MG63 (cell line): ENCODE results near the gene RGS7. TPM values are rescaled to one million over a fixed set of nuclear protein-coding genes. Genes with fewer than 3 reads are reported as not detected.

Experiments
- DNase-seq: peaks from one replicate; pipeline ENCODE4 v3.0.0-alpha.2; 2020
- H3K27me3 ChIP-seq: fragments of 250-450 bp; sonication (Bioruptor Pico); 2 replicates; pipeline ENCODE4 v1.5.1; 2020; ENCODE audit warnings: mild to moderate bottlenecking, moderate library complexity
- H3K36me3 ChIP-seq: fragments of 250-450 bp; sonication (Bioruptor Pico); 2 replicates; pipeline ENCODE4 v1.5.1; 2020; ENCODE audit warnings: mild to moderate bottlenecking, moderate library complexity
- H3K4me3 ChIP-seq: fragments of 250-450 bp; sonication (Bioruptor Pico); 2 replicates; pipeline ENCODE4 v1.5.1; 2020; ENCODE audit warnings: mild to moderate bottlenecking, moderate library complexity
- H3K9me3 ChIP-seq: fragments of 250-450 bp; sonication (Bioruptor Pico); 2 replicates; pipeline ENCODE4 v1.5.1; 2020; ENCODE audit warnings: mild to moderate bottlenecking, moderate library complexity
- total RNA-seq: library from RNA; depleted of rRNA; stranded (reverse); fragments of >200 nt; shearing (Covaris generic); gene quantifications from 2 replicates; pipeline ENCODE4 v1.2.3, GENCODE V29; 2014; ENCODE audit warnings: low replicate concordance

RGS7 gene
- total RNA-seq, 1 experiment from 2014 or later, result 0.13 TPM

DNA sequence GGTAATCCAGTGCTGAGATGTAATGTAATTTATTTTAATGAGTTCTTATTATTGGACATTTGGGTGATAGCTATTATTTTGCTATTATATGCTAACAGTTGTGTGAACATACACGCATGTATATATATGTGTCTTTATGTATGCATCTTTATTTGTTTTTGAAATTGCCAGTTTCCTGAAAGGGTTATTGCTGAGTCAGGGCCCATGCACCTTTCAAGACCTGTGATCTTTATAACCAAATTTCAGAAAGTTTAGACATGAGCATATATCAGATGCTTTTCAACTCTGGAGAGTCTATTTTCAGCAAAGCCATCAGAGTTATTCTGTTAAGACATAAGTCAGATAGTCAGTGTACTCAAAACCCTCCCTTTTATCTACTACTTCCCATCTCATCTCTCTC lies 479.4 kb downstream of the RGS7 start:
- Histone ChIP-seq H3K27me3 (no peaks in the 10 kb centered on the region), H3K4me3 (no peak overlapping the region), H3K9me3 (no peaks in the 10 kb centered on the region), H3K36me3 (no peaks in the 10 kb centered on the region)
- DNase-seq, result no peak

DNA sequence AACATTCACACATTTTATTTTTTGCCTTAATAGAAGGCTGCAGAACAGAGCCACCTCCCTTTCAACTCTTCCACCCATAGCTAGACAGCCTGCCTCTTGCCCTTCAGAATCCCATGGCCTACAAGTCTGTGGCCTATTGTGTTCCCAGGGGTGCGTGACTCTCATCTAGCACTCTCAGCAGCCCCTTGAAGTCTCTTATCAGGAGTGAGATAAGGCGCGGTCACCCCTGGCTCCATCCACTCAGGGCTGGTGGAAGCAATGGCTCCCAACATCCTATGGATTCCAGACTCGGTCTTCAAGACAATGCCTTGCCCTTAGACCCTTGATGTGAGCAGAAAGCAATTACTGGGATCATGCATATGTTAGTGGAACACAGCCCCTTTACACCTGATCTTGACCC lies 480.9 kb downstream of the RGS7 start:
- Histone ChIP-seq H3K27me3 (no peaks in the 10 kb centered on the region), H3K4me3 (no peak overlapping the region), H3K9me3 (no peaks in the 10 kb centered on the region), H3K36me3 (no peaks in the 10 kb centered on the region)
- no peak for DNase-seq

DNA sequence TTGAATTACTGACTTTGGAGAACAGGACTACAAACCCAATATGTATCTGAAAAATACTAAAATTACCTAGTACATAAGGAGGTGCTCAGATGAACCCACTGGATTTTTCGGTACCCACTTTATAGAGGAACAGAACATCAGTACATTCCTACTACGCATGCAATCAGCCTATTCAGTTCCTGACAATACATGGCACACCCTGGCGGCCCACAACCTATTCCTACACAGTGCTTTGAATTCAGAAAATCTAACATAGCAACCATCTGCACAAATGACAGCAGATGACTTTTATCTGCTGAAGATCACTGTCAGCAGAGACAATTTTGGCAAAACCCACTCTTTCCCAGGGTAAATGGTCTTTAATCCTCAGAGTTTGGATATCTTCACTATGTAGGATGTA lies 487.9 kb downstream of the RGS7 start:
- H3K36me3 ChIP-seq, result no peaks in the 10 kb centered on the region
- no peaks in the 10 kb centered on the region for H3K9me3 ChIP-seq
- no peak overlapping the region for H3K4me3 ChIP-seq
- no peaks in the 10 kb centered on the region for H3K27me3 ChIP-seq
- no peak for DNase-seq

DNA sequence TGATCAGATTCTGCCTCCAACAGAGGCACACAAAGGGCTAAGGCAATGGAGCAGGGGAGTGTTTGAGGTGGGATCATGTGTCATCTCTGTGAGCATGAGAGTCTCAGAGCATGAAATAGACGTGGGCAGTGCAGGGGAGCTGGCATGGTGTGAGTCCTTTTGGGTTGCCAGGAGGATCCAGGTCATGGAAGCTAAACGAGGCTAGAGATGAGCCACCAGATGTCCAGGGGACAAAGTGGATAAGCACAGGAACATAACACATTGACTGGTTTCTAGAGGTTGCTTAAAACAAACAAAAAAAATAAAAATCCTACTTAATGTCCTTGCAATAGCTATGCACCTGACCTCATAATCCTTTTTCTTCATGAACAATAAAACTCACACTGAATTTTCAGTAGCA lies 490.3 kb downstream of the RGS7 start:
- no peaks in the 10 kb centered on the region for H3K36me3 ChIP-seq
- H3K27me3 ChIP-seq, result no peaks in the 10 kb centered on the region
- H3K4me3 ChIP-seq, result no peak overlapping the region
- no peak for DNase-seq
- H3K9me3 ChIP-seq, result no peaks in the 10 kb centered on the region

DNA sequence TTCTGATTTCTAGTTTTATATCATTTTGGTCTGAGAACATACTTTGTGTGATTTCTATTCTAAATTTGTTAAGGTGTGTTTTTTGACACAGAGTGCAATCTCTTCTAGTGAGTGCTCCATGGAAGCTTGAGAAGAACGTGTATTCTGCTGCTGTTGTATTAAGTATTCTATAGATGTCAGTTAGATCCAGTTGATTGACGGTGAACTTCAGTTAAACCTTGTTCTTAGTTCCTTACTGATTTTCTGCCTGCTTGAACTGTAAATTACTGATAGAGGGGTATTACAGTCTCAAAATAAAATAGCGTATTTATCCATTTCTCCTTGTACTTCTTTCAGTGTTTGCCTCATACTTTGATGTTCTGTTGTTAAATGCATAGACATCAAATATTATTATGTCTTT lies 497.0 kb downstream of the RGS7 start:
- no peaks in the 10 kb centered on the region for H3K9me3 ChIP-seq
- H3K4me3 ChIP-seq, result no peak overlapping the region
- H3K27me3 ChIP-seq, result no peaks in the 10 kb centered on the region
- DNase-seq, result no peak
- H3K36me3 ChIP-seq, result no peaks in the 10 kb centered on the region

DNA sequence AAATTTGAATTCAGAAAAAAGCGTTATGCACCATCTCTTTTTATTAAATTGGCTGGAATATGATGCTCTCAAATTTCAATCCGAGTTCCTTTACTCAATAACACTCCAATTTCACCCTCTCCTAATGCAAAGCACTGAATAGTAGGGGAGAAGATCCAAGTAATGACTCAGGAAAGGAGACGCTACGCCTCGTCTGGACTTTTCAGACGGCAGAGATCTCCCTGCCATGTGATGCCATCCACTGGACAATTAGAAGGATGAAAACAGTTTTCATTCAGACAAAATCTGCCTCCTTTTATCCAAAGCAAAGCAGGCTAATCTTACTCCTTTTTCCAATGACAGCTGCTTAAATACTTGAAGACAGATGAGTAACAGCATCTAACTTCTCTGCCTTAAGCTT lies 502.6 kb downstream of the RGS7 start:
- H3K9me3 ChIP-seq, result peaks cover 5% of the 10 kb centered on the region; the same call in 1 of the 2 replicates
- no peaks in the 10 kb centered on the region for H3K27me3 ChIP-seq
- H3K36me3 ChIP-seq, result no peaks in the 10 kb centered on the region
- H3K4me3 ChIP-seq, result no peak overlapping the region
- DNase-seq, result peak; percentile 71

DNA sequence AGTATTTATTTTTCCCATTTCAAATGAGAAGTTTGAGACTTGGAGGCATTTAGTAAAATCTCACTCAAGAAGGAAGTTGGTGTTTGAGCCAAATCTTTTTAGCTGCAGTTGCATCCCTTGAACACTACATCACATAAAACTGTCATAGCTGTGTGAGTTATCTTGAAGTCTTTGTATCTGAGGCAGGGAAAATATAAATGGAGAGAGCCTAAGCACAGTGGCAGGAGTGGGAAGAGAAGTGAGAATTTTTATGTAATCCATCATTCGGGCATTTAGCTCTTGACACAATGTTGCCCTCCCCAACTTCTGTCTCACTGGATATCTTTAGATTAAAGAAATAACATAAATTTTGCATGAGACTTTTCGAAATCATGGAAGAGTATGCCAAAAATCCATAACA lies 509.7 kb downstream of the RGS7 start:
- Histone ChIP-seq H3K9me3 (peaks cover 5% of the 10 kb centered on the region; the same call in 1 of the 2 replicates), H3K36me3 (no peaks in the 10 kb centered on the region)
- DNase-seq, result no peak

DNA sequence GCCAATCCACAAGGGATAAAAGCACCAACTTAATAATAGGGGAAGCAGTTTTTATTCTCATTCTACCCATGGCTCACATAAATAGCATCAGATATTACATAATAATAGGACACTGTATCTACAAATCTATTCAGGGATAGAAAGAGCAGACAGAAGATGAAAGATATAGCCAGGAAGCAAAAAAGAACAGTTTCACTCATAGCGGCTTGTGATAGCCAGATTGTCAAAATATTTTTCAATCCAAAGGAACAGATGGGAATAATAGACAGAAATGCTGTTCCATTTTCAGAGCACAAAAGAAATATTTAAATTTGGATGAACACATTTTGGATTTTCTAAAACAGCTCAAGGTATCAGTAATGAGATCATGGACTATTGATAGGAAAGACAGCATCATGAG lies 512.5 kb downstream of the RGS7 start:
- no peak overlapping the region for H3K4me3 ChIP-seq
- no peaks in the 10 kb centered on the region; the same call in 1 of the 2 replicates for H3K9me3 ChIP-seq

More for the DNA sequence above, 509.7 kb downstream of the RGS7 start:
- H3K27me3 ChIP-seq, result no peaks in the 10 kb centered on the region
- H3K4me3 ChIP-seq, result no peak overlapping the region

DNA sequence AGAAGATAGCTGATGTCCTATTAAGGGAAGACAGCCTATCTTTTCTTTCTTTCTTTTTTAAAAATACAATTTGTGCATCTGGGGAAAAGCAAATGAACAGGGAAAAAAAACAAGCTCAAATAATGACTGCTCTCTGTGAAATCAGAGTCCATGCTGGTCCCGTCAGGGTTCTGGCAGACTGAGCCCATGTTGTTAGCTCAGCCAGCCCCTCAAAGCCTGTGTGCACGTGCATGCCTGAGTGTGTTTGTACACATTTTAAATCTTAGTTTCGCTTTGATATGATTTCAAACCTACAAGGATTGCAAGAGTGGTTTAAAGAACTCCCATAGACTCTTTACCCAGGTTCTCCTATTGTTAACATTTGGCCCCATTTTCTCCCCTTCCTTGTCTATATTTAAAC lies 513.2 kb downstream of the RGS7 start:
- Histone ChIP-seq H3K36me3 (no peaks in the 10 kb centered on the region), H3K27me3 (no peaks in the 10 kb centered on the region), H3K9me3 (no peaks in the 10 kb centered on the region; the same call in 1 of the 2 replicates), H3K4me3 (no peak overlapping the region)
- DNase-seq, result no peak

More for the DNA sequence above, 512.5 kb downstream of the RGS7 start:
- Histone ChIP-seq H3K27me3 (no peaks in the 10 kb centered on the region), H3K36me3 (no peaks in the 10 kb centered on the region)
- no peak for DNase-seq

DNA sequence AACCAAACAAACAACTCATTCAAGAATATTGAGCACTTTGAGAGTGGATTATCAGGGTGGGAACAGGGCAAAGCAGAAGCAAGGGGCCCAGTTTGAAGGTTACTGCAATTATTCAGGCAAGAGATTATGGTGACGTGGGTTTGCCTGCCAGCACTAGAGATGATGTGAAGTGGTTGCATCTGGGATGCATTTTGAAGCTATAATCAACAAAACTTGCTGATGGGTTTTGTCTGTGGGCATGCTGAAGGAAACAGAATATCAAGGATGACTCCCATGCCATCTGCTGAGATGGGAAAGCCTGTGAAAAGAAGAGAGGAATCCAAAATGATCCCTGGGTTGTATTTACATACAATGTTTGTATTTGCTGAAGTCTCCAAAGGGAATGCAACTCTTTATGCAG lies 520.7 kb downstream of the RGS7 start:
- Histone ChIP-seq H3K4me3 (no peak overlapping the region), H3K27me3 (no peaks in the 10 kb centered on the region), H3K36me3 (no peaks in the 10 kb centered on the region), H3K9me3 (no peaks in the 10 kb centered on the region)
- DNase-seq, result no peak

DNA sequence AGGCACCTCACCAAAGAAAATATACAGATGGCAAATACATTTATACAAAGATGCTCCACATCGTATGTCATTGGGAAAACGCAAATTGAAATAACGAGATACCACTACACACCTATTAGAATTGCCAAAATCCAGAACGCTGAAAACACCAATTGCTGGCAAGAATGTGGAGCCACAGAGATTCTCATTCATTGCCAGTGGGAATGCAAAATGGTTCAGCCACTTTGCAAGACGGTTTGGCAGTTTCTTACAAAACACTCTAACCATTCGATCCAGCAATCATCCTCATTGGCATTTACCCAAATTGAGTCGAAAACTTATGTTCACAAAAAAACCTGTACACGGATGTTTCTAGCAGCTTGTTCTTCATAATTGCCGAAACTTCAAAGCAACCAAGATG lies 521.7 kb downstream of the RGS7 start:
- Histone ChIP-seq H3K27me3 (no peaks in the 10 kb centered on the region), H3K9me3 (no peaks in the 10 kb centered on the region), H3K36me3 (no peaks in the 10 kb centered on the region), H3K4me3 (no peak overlapping the region)
- DNase-seq, result no peak

DNA sequence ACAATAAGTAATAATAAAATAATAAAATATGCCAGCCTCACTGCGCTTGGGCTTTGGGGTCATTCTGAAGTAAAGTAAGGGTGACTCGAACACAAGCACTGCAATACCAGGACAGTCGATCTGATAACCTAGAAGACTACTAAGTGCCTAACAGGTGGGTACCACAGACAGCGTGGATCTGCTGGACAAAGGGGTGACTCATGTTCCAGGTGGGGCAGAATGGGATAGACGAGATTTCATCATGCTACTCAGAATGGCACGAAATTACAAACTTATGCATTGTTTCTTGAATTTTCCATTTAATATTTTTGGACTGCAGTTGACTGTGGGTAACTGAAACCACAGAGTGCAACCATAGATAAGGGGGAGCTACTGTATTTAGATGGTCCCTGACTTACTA lies 523.9 kb downstream of the RGS7 start:
- Histone ChIP-seq H3K4me3 (no peak overlapping the region), H3K27me3 (no peaks in the 10 kb centered on the region), H3K9me3 (no peaks in the 10 kb centered on the region), H3K36me3 (no peaks in the 10 kb centered on the region)
- DNase-seq, result no peak

DNA sequence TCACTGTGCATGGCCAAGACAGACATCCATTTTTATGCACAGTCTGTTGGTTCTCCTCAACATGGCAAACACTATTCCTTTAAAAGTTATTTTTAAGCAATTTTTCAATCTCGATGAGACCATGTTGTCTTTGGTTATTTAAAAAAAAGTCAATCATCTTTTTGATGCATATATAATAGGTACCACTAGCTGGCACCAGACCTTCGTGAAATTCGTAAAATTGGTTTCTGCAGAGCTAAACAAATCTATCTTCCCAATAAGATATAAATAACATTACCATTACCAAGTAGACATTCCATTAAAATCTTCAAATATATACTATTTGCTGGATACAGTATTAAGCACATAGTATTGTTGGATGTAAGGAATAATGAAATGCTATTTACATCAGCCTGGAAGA lies 525.1 kb downstream of the RGS7 start:
- Histone ChIP-seq H3K27me3 (no peaks in the 10 kb centered on the region), H3K4me3 (no peak overlapping the region), H3K36me3 (no peaks in the 10 kb centered on the region), H3K9me3 (no peaks in the 10 kb centered on the region)
- no peak for DNase-seq

DNA sequence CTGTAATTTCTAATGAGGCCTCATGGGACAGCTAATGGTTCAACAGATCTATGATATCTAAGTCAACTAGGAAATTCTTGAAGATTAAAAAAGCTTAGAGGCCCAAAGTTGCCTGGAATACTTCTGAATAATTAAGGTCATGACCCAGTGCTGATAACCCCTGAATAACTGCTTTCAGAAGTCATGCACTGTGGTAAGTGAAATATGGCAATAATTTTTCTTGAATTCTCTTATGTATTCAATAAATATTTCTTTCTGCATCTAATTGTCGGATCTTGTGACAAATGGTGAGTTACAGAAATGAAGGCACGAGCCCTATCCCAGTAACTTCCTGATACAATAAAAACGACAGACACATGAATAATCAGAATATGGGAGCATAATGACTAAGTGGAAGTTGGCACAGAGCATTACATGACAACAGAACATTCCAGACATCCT lies 525.8 kb downstream of the RGS7 start:
- no peaks in the 10 kb centered on the region for H3K36me3 ChIP-seq
- no peaks in the 10 kb centered on the region for H3K27me3 ChIP-seq
- no peaks in the 10 kb centered on the region for H3K9me3 ChIP-seq
- DNase-seq, result no peak
- no peak overlapping the region for H3K4me3 ChIP-seq

DNA sequence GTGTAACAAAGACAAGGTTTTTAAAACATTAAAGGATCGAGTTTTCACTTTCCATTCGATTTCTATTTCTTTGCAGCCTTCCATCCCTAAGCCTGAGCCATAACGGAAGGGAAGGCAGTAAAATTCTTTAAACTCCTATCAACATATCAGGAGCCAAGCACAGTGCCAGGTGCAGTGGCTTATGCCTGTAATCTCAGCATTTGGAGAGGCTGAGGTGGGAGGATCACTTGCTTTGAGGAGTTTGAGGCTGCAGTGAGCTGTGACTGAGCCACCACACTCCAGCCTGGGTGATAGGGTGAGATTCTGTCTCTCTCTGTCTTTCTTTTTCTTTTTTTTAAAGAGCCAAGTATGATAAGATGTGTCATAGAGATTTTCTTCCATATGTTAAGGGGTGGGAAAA lies 527.5 kb downstream of the RGS7 start:
- no peaks in the 10 kb centered on the region for H3K9me3 ChIP-seq
- no peaks in the 10 kb centered on the region for H3K36me3 ChIP-seq
- no peaks in the 10 kb centered on the region for H3K27me3 ChIP-seq
- H3K4me3 ChIP-seq, result no peak overlapping the region
- no peak for DNase-seq

DNA sequence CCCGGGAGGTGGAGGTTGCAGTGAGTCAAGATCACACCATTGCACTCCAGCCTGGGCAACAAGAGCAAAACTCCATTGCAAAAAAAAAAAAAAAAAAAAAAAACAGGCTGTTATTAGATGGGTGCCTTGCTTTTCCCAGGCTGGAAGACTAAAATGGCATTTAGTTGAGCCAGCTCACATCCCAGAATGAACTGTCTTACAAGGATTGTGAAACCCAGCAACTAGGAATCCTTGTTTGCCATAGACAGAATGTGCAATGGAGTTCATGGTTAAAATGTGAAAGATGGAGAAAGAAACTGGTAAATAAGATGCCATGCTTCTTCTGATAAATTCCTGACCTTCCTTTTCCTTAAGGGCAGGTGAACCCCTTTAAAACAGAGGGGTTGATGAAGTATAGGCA lies 529.2 kb downstream of the RGS7 start:
- DNase-seq, result no peak
- Histone ChIP-seq H3K27me3 (no peaks in the 10 kb centered on the region), H3K36me3 (no peaks in the 10 kb centered on the region)

DNA sequence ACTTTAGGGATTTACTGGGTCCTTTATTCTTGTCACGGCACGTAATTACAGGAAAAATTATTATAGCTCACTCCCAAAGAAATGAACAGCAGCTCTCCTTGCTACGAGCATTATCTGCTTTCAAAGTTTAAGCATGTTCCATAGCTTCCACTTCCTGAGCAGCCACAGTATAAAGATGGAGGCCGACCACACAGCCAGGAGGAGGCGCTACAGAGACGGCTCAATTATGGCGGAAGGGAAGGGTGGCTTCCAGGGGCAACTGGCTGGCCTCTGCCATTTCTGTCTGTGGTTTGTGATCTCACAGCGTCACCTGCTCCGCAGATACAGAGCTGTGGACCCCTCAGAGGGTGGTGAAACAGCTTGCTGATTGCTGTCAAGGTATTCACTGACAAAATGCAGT lies 532.8 kb downstream of the RGS7 start:
- Histone ChIP-seq H3K9me3 (no peaks in the 10 kb centered on the region), H3K4me3 (no peak overlapping the region), H3K27me3 (no peaks in the 10 kb centered on the region), H3K36me3 (no peaks in the 10 kb centered on the region)
- no peak for DNase-seq

More for the DNA sequence above, 529.2 kb downstream of the RGS7 start:
- no peaks in the 10 kb centered on the region for H3K9me3 ChIP-seq
- no peak overlapping the region for H3K4me3 ChIP-seq

DNA sequence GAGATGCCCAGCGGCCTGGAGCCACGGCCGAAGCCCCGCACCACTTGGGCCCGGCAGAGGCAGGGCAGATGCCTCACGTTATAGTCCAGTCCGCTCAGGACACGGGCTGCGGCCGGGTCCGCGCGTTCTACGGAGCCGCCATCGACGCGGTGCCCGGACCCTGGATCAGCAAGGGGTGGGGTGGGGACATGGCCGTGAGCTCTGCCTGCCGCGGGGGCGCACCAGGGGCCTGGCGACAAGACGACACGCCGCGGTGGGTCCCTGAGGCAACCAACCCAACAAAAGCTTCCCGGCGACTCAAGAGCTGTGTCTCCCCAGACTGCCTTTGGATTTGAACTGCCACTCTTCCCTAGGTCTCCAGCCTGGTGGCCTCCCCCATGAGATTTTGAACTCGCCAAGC lies 533.6 kb downstream of the RGS7 start:
- Histone ChIP-seq H3K27me3 (no peaks in the 10 kb centered on the region), H3K9me3 (no peaks in the 10 kb centered on the region), H3K4me3 (no peak overlapping the region), H3K36me3 (no peaks in the 10 kb centered on the region)
- DNase-seq, result no peak

DNA sequence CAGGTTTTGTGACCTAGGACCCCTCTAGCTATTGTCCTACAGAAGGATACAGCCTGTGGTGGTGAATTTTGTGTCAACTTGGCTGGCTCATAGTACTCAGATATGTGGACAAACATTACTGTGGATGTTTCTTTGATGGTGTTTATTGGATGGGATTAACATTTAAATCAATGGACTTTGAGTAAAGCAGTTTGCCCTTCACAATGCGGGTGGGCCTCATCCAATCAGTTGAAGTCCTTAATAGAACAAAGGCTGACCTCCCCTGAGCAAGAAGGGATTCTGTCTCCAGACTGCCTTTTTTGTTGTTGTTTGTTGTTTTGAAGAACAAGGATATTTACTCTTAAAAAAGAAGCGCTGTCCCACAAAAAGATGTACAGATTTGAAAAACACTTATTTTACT lies 535.1 kb downstream of the RGS7 start:
- DNase-seq, result no peak
- Histone ChIP-seq H3K27me3 (no peaks in the 10 kb centered on the region), H3K4me3 (no peak overlapping the region), H3K9me3 (no peaks in the 10 kb centered on the region), H3K36me3 (no peaks in the 10 kb centered on the region)
